ENCODE data around the gene PRR11. TPM values are rescaled to one million over a fixed set of nuclear protein-coding genes. Genes with fewer than 3 reads are reported as not detected.
"Not testable (repeated sequence)": the region's sequence is repeated elsewhere in the genome, so short reads cannot be mapped to it uniquely, and the experiment has no call there.

PRR11 gene
- total RNA-seq, 3 donors from 2014 or later: 1.8 to 2.3 (median 1.8) TPM

DNA sequence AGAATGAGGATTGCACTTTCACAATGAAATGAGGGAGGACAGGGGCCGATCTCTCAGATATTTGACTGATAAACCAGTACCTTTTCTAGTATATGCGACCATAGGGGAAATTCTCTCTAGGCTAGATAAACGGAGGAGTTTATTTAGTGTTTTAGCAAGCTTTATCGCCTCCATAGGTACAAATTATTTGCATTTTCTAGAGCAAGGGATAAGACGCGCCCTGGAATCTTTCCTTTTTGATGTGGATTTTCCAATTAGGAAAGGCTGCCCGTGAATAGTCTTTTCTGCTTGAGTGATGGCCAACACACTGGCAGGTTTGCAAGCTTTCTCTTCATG, 64.4 kb downstream of the PRR11 start:
- Mint-ChIP-seq H3K4me1 (ENCODE audit: low read depth) (peaks cover 15% of the 10 kb centered on the region), H3K4me3 (peak overlapping the region; percentile 96), H3K27me3 (ENCODE audit: low read depth) (no peaks in the 10 kb centered on the region), H3K36me3 (ENCODE audit: insufficient read depth) (peaks cover 3% of the 10 kb centered on the region), H3K9me3 (no peaks in the 10 kb centered on the region)
- ATAC-seq (no peak), DNase-seq (no peak)

DNA sequence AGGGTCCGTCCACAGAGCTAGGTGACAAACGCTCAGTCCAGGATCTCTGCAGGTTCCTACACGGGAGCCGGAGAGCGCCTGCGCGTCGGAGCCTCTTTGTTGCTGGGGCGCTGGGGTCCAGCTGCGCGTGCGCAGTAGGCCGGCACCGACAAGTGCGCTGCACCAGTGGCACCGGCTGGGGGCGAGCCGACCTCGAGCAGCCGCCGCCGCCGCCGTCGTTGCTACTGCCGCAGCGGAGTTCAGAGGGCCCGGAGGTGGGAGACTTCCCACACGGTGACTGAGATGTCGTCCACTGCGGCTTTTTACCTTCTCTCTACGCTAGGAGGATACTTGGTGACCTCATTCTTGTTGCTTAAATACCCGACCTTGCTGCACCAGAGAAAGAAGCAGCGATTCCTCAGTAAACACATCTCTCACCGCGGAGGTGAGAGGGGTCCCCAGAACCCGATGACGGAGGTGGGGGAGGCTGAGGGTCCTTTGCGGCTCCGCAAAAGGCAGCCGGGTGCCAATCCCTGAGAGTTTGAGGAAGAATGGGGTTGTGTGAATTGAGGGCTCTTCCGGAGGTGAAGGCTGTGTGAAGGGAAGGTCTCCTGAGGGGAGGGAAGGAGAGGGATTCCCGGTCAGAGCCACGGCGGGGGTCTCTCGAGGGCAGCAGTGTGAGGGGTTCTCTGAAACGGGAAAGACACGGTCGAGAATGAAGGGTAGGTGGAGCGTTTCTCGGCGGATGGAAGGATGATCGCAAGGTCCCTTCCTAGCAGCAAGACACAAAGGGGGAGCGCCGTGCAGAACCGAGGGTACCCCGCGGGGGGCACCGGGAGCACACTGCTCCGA, 65.0 kb downstream of the PRR11 start, which contains the start of gene GDPD1:
GDPD1 (plus strand) TSS at position 184 of the 831 bp plus-strand sequence; CDS start at position 283, 99 bp downstream.
- peaks cover 3% of the 10 kb centered on the region for H3K36me3 Mint-ChIP-seq (ENCODE audit: insufficient read depth)
- peak; percentile 99 to 100 for ATAC-seq
- H3K4me3 Mint-ChIP-seq: peak within 1 kb of the TSS; percentile 96
- no peaks in the 10 kb centered on the region for H3K27me3 Mint-ChIP-seq (ENCODE audit: low read depth)
- H3K9me3 Mint-ChIP-seq: no peaks in the 10 kb centered on the region
- peak; percentile 96 for DNase-seq
- H3K4me1 Mint-ChIP-seq (ENCODE audit: low read depth): peaks cover 15% of the 10 kb centered on the region

DNA sequence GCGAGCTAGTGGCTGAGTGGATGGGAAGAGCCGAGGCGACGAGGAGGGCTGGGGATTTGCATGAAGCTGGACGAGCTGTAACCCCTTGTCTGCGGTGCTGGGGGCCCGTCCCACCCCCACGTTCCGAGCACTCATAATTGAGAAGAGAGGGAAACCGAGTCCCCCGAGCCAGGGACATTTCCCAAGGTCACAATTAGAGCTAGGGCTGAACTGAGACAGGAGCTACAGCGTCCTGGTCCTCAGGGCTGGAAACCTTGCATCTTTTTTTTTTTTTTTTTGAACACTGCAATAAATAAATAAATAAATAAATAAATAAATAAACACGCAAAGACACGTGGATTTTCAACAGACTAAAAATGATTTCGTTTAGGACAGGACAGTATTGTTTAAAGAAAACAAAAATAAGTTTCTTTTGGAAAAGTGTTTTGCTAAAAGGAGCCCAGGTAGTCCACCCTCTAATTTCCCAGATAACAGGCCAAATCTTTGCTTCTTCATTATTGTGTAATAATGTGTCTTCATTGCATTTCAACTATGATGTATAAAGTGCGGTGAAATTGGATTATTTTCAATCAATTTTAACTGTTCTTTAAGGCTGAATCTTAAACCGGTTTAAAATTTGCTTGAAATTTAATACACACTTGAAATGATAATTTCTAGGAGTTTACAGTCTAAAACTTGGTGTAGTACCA, 65.8 kb downstream of the PRR11 start:
- no peaks in the 10 kb centered on the region for H3K27me3 Mint-ChIP-seq (ENCODE audit: low read depth)
- H3K36me3 Mint-ChIP-seq (ENCODE audit: insufficient read depth): peaks cover 3% of the 10 kb centered on the region
- H3K4me1 Mint-ChIP-seq (ENCODE audit: low read depth): peaks cover 15% of the 10 kb centered on the region
- no peak for ATAC-seq
- peak; percentile 9 for DNase-seq
- H3K4me3 Mint-ChIP-seq: peak overlapping the region; percentile 96
- H3K9me3 Mint-ChIP-seq: no peaks in the 10 kb centered on the region

DNA sequence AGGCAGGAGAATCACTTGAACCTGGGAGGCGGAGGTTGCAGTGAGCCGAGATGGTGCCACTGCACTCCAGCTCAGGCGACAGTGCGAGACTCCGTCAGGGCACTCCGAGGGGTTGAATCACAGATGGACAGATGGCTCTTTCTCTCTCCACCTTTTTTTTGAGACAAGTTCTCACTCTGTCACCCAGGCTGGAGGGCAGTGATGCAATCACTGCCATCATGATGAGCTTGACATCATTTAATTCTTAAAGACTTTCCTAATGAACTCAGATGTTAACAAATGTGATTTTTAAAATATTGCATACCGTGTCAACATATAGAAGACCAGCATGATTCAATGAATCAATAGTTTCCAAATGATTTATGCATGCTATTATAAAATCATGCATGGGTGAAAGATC, 68.3 kb downstream of the PRR11 start:
- Mint-ChIP-seq H3K36me3 (ENCODE audit: insufficient read depth) (peaks cover 3% of the 10 kb centered on the region), H3K9me3 (no peaks in the 10 kb centered on the region), H3K27me3 (ENCODE audit: low read depth) (no peaks in the 10 kb centered on the region), H3K4me1 (ENCODE audit: low read depth) (peaks cover 15% of the 10 kb centered on the region), H3K4me3 (no peak overlapping the region)
- ATAC-seq (no peak), DNase-seq (no peak)

GRCh38 chr17:59228588-59228987, 73.0 kb downstream of the PRR11 start:
- ATAC-seq; H3K9me3 Mint-ChIP-seq; DNase-seq; H3K36me3 Mint-ChIP-seq (ENCODE audit: insufficient read depth); H3K27me3 Mint-ChIP-seq (ENCODE audit: low read depth); H3K4me3 Mint-ChIP-seq; H3K4me1 Mint-ChIP-seq (ENCODE audit: low read depth): not testable (repeated sequence)

DNA sequence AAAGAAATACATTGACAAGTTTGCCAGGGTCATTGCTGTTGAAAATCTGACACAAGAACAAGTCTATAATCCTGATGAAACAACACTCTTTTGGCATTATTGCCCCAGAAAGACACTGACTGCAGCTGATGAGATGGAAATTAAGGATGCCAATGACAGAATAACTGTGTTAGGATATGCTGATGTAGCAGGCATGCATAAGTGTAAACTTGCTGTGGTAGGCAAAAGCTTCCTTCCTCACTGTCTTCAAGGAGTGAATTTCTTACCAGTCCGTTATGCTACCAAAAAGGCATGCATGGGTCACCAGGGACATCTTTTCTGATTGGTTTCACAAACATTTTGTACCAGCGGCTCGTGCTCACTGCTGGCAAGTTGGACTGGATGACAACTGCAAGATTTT, 75.2 kb downstream of the PRR11 start:
- no peak overlapping the region for H3K4me3 Mint-ChIP-seq
- ATAC-seq (no peak), DNase-seq (no peak)
- no peaks in the 10 kb centered on the region for H3K9me3 Mint-ChIP-seq
- H3K27me3 Mint-ChIP-seq (ENCODE audit: low read depth): no peaks in the 10 kb centered on the region
- no peaks in the 10 kb centered on the region for H3K4me1 Mint-ChIP-seq (ENCODE audit: low read depth)
- no peaks in the 10 kb centered on the region for H3K36me3 Mint-ChIP-seq (ENCODE audit: insufficient read depth)

- Mint-ChIP-seq H3K9me3 (no peaks in the 10 kb centered on the region), H3K36me3 (ENCODE audit: insufficient read depth) (no peaks in the 10 kb centered on the region), H3K4me1 (ENCODE audit: low read depth) (no peaks in the 10 kb centered on the region), H3K27me3 (ENCODE audit: low read depth) (no peaks in the 10 kb centered on the region), H3K4me3 (no peak overlapping the region)
- ATAC-seq: no peak
- DNase-seq: no peak
Observed at GRCh38 chr17:59234631-59235030, 79.1 kb downstream of the PRR11 start.

GRCh38 chr17:59238906-59239305, 83.4 kb downstream of the PRR11 start:
- no peaks in the 10 kb centered on the region for H3K4me1 Mint-ChIP-seq (ENCODE audit: low read depth)
- no peak for DNase-seq
- no peaks in the 10 kb centered on the region for H3K9me3 Mint-ChIP-seq
- no peaks in the 10 kb centered on the region for H3K27me3 Mint-ChIP-seq (ENCODE audit: low read depth)
- ATAC-seq: no peak
- no peak overlapping the region for H3K4me3 Mint-ChIP-seq
- no peaks in the 10 kb centered on the region for H3K36me3 Mint-ChIP-seq (ENCODE audit: insufficient read depth)

- Mint-ChIP-seq H3K27me3 (ENCODE audit: low read depth) (no peaks in the 10 kb centered on the region), H3K4me3 (no peak overlapping the region), H3K36me3 (ENCODE audit: insufficient read depth) (peaks cover 6% of the 10 kb centered on the region), H3K4me1 (ENCODE audit: low read depth) (no peaks in the 10 kb centered on the region), H3K9me3 (no peaks in the 10 kb centered on the region)
- DNase-seq (no peak), ATAC-seq (no peak)
Observed at GRCh38 chr17:59244081-59244480, 88.5 kb downstream of the PRR11 start.

Other genes with a start within 250 kb of the PRR11 start
- 10 to 100 TPM; 25.6 to 27.0 (median 26.2) TPM for gene TRIM37, start 48.9 kb upstream of the PRR11 start, total RNA-seq
- gene SKA2, start 560 bp upstream of the PRR11 start, total RNA-seq: 10 to 100 TPM; 30.9 to 35.5 (median 33.4) TPM
- gene SMG8, start 54.3 kb downstream of the PRR11 start, total RNA-seq: 10 to 100 TPM; 21.1 to 23.0 (median 21.5) TPM
- 1 to 10 TPM in 2 of 3 donors, under 1 TPM in 1; 0.84 to 1.2 (median 1.1) TPM for gene GDPD1, start 64.8 kb downstream of the PRR11 start, total RNA-seq
- 1 to 10 TPM; 1.3 to 3.1 (median 1.8) TPM for gene YPEL2, start 175.9 kb downstream of the PRR11 start, total RNA-seq